ENCODE data around the gene PCSK6.

Gene PCSK6

DNA sequence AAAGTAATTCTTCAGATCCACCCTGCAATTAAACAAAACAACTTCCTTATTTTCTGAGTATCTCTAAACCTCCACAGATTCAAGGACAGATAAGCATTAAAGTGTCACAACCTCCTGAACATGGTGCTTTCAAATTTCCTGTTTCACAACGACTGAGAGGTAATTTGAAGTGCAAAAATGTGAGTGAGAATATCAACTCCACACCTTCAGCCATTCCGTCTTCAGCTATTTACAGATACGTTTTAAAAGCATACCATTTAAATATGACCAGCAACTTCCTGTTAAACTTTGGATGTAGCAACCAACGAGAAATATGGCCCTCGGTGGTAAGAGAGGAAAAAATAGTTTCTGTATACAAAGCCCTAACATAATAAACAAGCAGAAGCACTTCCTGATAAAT, 32.1 kb upstream of the PCSK6 start:
- peaks cover 3% of the 10 kb centered on the region; the same call in 1 of the 2 replicates for H3K27me3 ChIP-seq (ENCODE audit: control insufficient read depth, low read length)
- H3K36me3 ChIP-seq (ENCODE audit: control insufficient read depth, low read length) = no peaks in the 10 kb centered on the region
- TF ChIP-seq CTCF (IDR thresholded peaks at IDR 0.05; ENCODE audit: low read depth, low read length, poor library complexity, severe bottlenecking) (no peak), EZH2phosphoT487 (IDR thresholded peaks at IDR 0.05; ENCODE audit: borderline replicate concordance, low read length) (no peak)
- H3K9me2 ChIP-seq (replicated peaks; ENCODE audit: control insufficient read depth, low read length) = no peaks in the 10 kb centered on the region
- no peaks in the 10 kb centered on the region for H3F3A ChIP-seq (ENCODE audit: control insufficient read depth, insufficient read depth)
- H3K4me2 ChIP-seq (ENCODE audit: low read length) = no peak overlapping the region
- H3K79me2 ChIP-seq (ENCODE audit: control insufficient read depth, low read length) = no peaks in the 10 kb centered on the region
- no peak overlapping the region for H3K4me3 ChIP-seq (ENCODE audit: low read length)
- H3K9me3 ChIP-seq (ENCODE audit: control insufficient read depth, insufficient read depth, low read length) = peaks cover 5% of the 10 kb centered on the region; the same call in 1 of the 2 replicates
- H3K4me1 ChIP-seq (ENCODE audit: control insufficient read depth, low read length) = no peaks in the 10 kb centered on the region
- H3K27ac ChIP-seq (ENCODE audit: low read depth, low read length) = no peak overlapping the region
- no peaks in the 10 kb centered on the region for H4K20me1 ChIP-seq (ENCODE audit: control insufficient read depth, insufficient read depth, low read depth, low read length)

DNA sequence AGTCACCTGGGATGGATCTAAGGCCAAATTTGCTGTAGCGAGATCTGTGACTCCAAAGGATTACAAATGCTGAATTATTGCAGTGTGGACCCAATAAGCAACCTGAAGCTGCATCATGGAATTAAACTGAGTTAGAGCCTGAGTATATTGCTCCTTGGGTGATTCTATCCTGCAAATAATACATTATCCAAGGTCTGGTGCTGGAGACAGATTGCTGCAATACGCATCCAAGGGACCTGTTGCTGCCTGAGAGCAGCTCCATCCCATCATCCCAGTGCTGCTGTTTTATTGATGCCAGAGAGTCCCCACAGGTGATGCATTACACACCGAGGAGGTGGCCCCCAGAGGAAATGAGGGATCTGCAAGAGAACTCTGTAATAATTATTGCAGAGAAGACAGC, 31.6 kb upstream of the PCSK6 start:
- Histone ChIP-seq H3K27me3 (ENCODE audit: control insufficient read depth, low read length) (peaks cover 3% of the 10 kb centered on the region; the same call in 1 of the 2 replicates), H4K20me1 (ENCODE audit: control insufficient read depth, insufficient read depth, low read depth, low read length) (no peaks in the 10 kb centered on the region), H3K9me2 (replicated peaks; ENCODE audit: control insufficient read depth, low read length) (no peaks in the 10 kb centered on the region), H3K4me1 (ENCODE audit: control insufficient read depth, low read length) (no peaks in the 10 kb centered on the region), H3F3A (ENCODE audit: control insufficient read depth, insufficient read depth) (no peaks in the 10 kb centered on the region), H3K36me3 (ENCODE audit: control insufficient read depth, low read length) (no peaks in the 10 kb centered on the region), H3K4me3 (ENCODE audit: low read length) (no peak overlapping the region), H3K79me2 (ENCODE audit: control insufficient read depth, low read length) (no peaks in the 10 kb centered on the region), H3K4me2 (ENCODE audit: low read length) (no peak overlapping the region), H3K27ac (ENCODE audit: low read depth, low read length) (no peak overlapping the region), H3K9me3 (ENCODE audit: control insufficient read depth, insufficient read depth, low read length) (peaks cover 5% of the 10 kb centered on the region; the same call in 1 of the 2 replicates)
- TF ChIP-seq CTCF (IDR thresholded peaks at IDR 0.05; ENCODE audit: low read depth, low read length, poor library complexity, severe bottlenecking) (no peak), EZH2phosphoT487 (IDR thresholded peaks at IDR 0.05; ENCODE audit: borderline replicate concordance, low read length) (no peak)

DNA sequence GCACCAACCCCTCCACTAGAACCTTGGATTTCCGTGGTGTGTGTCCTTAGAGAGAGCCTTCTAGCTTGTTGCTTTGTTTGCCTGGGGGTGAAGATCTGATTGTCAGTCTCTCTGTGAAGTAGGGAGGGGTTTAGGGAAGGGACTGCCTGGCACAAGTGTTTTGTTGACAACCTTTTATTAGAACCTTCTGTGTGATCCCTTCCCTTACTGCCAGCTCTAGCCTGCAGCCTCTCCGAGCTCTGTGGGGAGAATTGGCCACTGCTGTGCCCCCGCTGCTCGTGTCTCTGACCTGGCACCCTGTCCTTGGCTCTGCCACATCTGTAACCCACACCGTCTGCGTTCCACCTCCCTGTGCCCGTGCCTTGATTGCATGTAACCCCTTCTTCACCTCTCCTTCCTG, 30.9 kb upstream of the PCSK6 start:
- H3K4me1 ChIP-seq (ENCODE audit: control insufficient read depth, low read length) = no peaks in the 10 kb centered on the region
- no peak overlapping the region for H3K4me3 ChIP-seq (ENCODE audit: low read length)
- no peak overlapping the region for H3K4me2 ChIP-seq (ENCODE audit: low read length)
- H3K27ac ChIP-seq (ENCODE audit: low read depth, low read length) = no peak overlapping the region
- no peak for TF ChIP-seq CTCF (IDR thresholded peaks at IDR 0.05; ENCODE audit: low read depth, low read length, poor library complexity, severe bottlenecking)
- no peak for TF ChIP-seq EZH2phosphoT487 (IDR thresholded peaks at IDR 0.05; ENCODE audit: borderline replicate concordance, low read length)
- H3K36me3 ChIP-seq (ENCODE audit: control insufficient read depth, low read length) = no peaks in the 10 kb centered on the region
- peaks cover 3% of the 10 kb centered on the region; the same call in 1 of the 2 replicates for H3K27me3 ChIP-seq (ENCODE audit: control insufficient read depth, low read length)
- H3K79me2 ChIP-seq (ENCODE audit: control insufficient read depth, low read length) = no peaks in the 10 kb centered on the region
- H3K9me2 ChIP-seq (replicated peaks; ENCODE audit: control insufficient read depth, low read length) = no peaks in the 10 kb centered on the region
- H4K20me1 ChIP-seq (ENCODE audit: control insufficient read depth, insufficient read depth, low read depth, low read length) = no peaks in the 10 kb centered on the region
- no peaks in the 10 kb centered on the region for H3F3A ChIP-seq (ENCODE audit: control insufficient read depth, insufficient read depth)
- peaks cover 5% of the 10 kb centered on the region; the same call in 1 of the 2 replicates for H3K9me3 ChIP-seq (ENCODE audit: control insufficient read depth, insufficient read depth, low read length)
